HL-60 (cell line): ENCODE results near the gene HHATL.

Source experiments
- DNase-seq, 2 experiments: peaks; one replicate each; pipeline ENCODE4 v3.0.0-alpha.2; 2010 to 2020; ENCODE audit warnings: low read depth in 1 of 2, low spot score in 1 of 2
- H3K27ac ChIP-seq: fragments of 250-450 bp; sonication (Bioruptor Pico); replicated peaks from 2 replicates; pipeline ENCODE4 v1.5.1; 2020; ENCODE audit warnings: mild to moderate bottlenecking, moderate library complexity
- H3K27me3 ChIP-seq: fragments of 250-450 bp; sonication (Bioruptor Pico); 2 replicates; pipeline ENCODE4 v1.5.1; 2021; ENCODE audit warnings: mild to moderate bottlenecking, moderate library complexity; ENCODE audit not compliant: insufficient read depth, poor library complexity, severe bottlenecking
- H3K4me3 ChIP-seq: replicated peaks from 2 replicates; pipeline ENCODE4 v1.5.1; 2011; ENCODE audit warnings: mild to moderate bottlenecking, control low read depth, low read length; ENCODE audit not compliant: insufficient read depth
- CTCF ChIP-seq: IDR thresholded peaks from one replicate; pipeline ENCODE4 v1.5.1; 2011; ENCODE audit warnings: low read length, control low read depth, inconsistent platforms; ENCODE audit not compliant: insufficient read depth
- GABPA ChIP-seq: IDR thresholded peaks from 2 replicates; pipeline ENCODE4 v1.6.1; 2012; ENCODE audit warnings: low read depth
- POLR2AphosphoS5 ChIP-seq: IDR thresholded peaks from 2 replicates; pipeline ENCODE4 v1.6.1; 2012; ENCODE audit warnings: low read depth
- REST ChIP-seq: IDR thresholded peaks from 2 replicates; pipeline ENCODE4 v1.6.1; 2012; ENCODE audit warnings: low read depth; ENCODE audit not compliant: insufficient replicate concordance
- SPI1 ChIP-seq: IDR thresholded peaks from 2 replicates; pipeline ENCODE4 v1.6.1; 2012; ENCODE audit warnings: low read depth, mild to moderate bottlenecking, borderline replicate concordance

The HHATL gene

GRCh38 chr3:42707620-42708355 is 5.2 kb upstream of the HHATL start:
- Histone ChIP-seq H3K4me3 (no peak overlapping the region), H3K27me3 (no peaks in the 10 kb centered on the region), H3K27ac (no peak overlapping the region)
- no peak for DNase-seq
- no peak for TF ChIP-seq CTCF
- TF ChIP-seq SPI1, result no peak
- no peak for TF ChIP-seq POLR2AphosphoS5
- no peak for TF ChIP-seq GABPA
- TF ChIP-seq REST, result no peak

- H3K27me3 ChIP-seq, result no peaks in the 10 kb centered on the region
- no peak for DNase-seq
- H3K27ac ChIP-seq, result no peak overlapping the region
- TF ChIP-seq SPI1 (no peak), POLR2AphosphoS5 (no peak), GABPA (no peak), REST (no peak), CTCF (no peak)
- no peak overlapping the region for H3K4me3 ChIP-seq
Observed at GRCh38 chr3:42706721-42707619, 4.4 kb upstream of the HHATL start.

- no peak for DNase-seq
- H3K4me3 ChIP-seq, result no peak overlapping the region
- TF ChIP-seq GABPA (no peak), POLR2AphosphoS5 (no peak), SPI1 (no peak), CTCF (no peak)
- H3K27me3 ChIP-seq, result no peaks in the 10 kb centered on the region
- no peak overlapping the region for H3K27ac ChIP-seq
Observed at GRCh38 chr3:42705962-42706585, 3.5 kb upstream of the HHATL start.
